ENCODE results near the gene MUC5AC. TPM values are rescaled to one million over a fixed set of nuclear protein-coding genes. Genes with fewer than 3 reads are reported as not detected.
"Not testable (repeated sequence)": the region's sequence is repeated elsewhere in the genome, so short reads cannot be mapped to it uniquely, and the experiment has no call there.

MUC5AC gene
- total RNA-seq, 2 experiments from 2014 or later: not detected

- H3K36me3 Mint-ChIP-seq (ENCODE audit: low read depth); H3K27me3 Mint-ChIP-seq; H3K4me1 Mint-ChIP-seq; H3K4me3 Mint-ChIP-seq; POLR2A ChIA-PET; H3K27ac Mint-ChIP-seq; CTCF ChIA-PET; DNase-seq: not testable (repeated sequence)
- peaks cover 14% of the 10 kb centered on the region for H3K9me3 Mint-ChIP-seq
These were observed 91.2 kb downstream of the MUC5AC start for GRCh38 chr11:1248951-1249350.

GRCh38 chr11:1250411-1250810, 92.7 kb downstream of the MUC5AC start:
- peaks cover 14% of the 10 kb centered on the region for H3K9me3 Mint-ChIP-seq
- POLR2A ChIA-PET; CTCF ChIA-PET; H3K4me1 Mint-ChIP-seq; H3K27me3 Mint-ChIP-seq; DNase-seq; H3K27ac Mint-ChIP-seq; H3K4me3 Mint-ChIP-seq; H3K36me3 Mint-ChIP-seq (ENCODE audit: low read depth): not testable (repeated sequence)

Other genes starting within 250 kb of the MUC5AC start
- 10 to 100 TPM; 38.2 to 39.2 TPM for gene CHID1, start 247.1 kb upstream of the MUC5AC start, total RNA-seq
- gene AP2A2, start 232.1 kb upstream of the MUC5AC start, total RNA-seq: 10 to 100 TPM; 50.5 to 51.1 TPM
- not detected for gene MUC6, start 121.2 kb upstream of the MUC5AC start, total RNA-seq
- not detected for gene MUC2, start 83.1 kb upstream of the MUC5AC start, total RNA-seq
- gene MUC5B, start 65.1 kb downstream of the MUC5AC start, total RNA-seq: not detected
- gene TOLLIP, start 151.7 kb downstream of the MUC5AC start, total RNA-seq: 10 to 100 TPM; 33.9 to 36.8 TPM
- under 1 TPM in 1 of 2 experiments, not detected in 1; 0.18 TPM for gene BRSK2, start 232.0 kb downstream of the MUC5AC start, total RNA-seq